Activated CD4-positive, alpha-beta T cell treated with anti-CD3 and anti-CD28 coated beads, Interleukin-10, Interleukin-2, amounts not matched to agents 100 ng/mL and 50 ng/mL, durations not matched to agents 16 hours and 8 hours (primary cell): Measurements from ENCODE around the gene PTTG1IP.

Source experiments
- DNase-seq: peaks from one replicate; pipeline ENCODE4 v3.0.0-alpha.2; 2020

Gene PTTG1IP

DNA sequence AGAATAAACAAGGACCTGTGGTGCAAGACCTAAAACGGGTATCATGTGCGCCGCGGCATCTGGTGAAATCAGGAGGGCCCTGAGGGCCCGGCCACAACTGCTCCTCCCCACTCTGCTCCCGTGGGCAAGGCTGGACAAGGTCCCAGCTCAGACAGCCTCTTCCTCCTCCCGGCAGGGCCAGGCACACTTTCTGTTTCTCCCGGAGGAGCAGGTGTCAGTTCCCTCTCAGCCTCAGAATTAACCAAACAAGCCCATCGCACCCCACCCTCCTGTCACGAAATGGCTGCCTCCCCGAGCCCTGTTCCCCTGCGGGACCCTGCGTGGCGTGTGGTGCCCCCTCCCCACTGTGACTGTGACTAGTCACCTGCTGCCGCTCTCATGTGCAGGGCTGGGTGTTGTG lies 15.2 kb downstream of the PTTG1IP start:
- DNase-seq, result no peak

DNA sequence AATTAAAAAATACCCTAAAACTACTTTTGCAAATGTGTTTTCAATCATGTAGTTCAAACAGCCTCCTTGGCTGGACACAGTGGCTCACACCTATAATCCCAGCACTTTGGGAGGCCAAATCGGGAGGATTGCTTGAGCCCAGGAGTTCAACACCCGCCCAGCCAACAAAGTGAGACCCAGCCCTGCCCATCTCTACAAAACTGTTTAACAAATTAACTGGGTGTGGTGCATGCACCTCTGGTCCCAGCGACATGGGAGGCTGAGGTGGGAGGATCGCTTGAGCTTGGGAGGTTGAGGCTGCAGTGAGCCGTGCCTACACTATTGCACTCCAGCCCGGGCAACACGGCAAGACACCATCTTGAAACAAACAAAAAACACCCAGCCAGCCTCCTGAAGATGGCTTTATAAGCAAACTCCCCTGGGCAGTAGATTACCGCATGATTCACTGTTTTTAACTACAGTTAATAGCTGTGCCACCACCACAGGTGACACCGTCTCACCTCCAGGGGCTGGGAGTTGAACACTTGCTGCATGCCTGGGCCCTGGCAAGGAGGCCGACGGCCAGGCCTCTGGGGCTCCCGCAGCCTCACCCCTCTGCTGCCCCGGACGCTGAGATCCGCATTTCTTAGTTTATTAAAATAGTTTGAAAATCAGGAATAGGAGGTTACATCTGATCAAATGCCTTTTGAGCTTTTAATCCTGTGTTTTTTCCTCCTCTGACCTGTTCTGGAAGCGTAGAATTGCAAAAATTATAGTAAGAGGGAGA lies 16.2 kb downstream of the PTTG1IP start:
- no peak for DNase-seq

DNA sequence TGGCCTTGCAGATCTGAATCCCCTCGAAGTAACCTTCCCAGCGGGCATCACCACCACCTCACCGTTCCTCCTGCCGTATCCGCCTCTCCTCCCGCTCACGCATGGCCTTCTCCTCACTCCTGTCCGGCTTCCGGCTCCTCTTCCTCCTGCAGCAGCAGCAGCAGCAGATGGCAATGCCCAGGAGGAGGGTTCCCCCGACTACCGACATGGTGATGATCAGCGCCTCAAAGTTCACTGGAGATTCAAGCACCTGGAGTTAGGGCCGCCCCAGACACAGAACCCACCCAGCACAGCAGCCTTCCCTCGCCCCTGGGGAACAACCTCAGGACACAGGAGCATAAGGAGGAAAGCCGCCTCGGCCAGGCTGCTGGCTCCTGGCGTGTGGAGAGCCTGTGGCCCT lies 17.4 kb downstream of the PTTG1IP start:
- no peak for DNase-seq

DNA sequence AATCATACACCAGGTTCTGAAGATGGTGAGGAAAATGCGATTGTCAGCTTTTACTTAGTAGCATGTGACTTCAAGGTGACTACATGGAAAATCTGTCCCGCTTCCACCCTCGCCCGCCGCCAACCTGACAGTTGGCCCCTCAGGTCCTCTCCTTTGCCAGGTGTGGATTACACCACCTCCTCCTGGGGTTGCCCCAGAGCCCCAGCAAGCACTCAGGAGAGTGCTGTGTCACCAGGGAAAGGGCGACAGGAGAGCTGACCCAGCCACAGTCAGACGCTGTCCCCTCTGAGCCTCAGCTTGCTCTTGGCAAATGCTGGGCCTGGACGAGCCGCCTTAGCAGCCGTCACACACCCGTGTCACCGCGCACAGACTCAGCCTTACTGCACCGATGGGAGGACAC lies 17.9 kb downstream of the PTTG1IP start:
- no peak for DNase-seq

DNA sequence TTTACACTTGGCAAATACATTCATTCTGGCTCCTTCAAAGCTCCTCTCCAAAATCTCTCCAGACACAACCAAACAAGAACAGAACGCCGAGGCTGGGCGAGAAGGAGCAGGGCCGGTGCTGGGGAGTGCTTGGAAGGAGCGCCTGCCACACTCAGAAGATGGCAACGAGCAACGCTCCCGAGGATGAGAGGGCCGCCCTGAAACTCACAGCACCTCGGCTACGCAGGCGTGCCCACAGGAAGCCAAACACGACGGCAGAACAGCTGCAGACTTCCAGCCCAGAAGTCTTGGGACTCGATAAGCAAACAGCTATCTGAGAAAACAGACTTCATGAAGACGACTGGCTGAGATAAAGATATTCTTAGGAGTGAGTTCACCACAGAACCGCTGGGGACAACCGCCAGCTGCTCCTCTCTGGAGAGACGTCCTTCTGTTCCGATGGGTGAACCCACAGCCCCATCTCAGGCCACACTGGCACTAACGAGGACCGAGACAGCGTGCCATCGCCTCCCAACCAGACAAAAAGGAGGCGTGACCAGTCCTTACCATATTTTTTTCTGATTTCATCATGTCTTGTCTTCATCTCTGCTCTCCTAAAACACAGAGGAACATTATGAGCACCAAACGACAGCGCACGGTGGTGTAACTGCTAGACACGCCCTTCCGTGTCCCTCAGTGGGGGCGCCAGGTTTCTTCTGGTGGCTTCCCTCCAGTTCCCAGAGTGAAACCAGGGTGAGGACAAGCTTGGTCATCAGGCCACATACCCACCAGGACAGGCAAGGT lies 18.6 kb downstream of the PTTG1IP start:
- DNase-seq, result no peak

DNA sequence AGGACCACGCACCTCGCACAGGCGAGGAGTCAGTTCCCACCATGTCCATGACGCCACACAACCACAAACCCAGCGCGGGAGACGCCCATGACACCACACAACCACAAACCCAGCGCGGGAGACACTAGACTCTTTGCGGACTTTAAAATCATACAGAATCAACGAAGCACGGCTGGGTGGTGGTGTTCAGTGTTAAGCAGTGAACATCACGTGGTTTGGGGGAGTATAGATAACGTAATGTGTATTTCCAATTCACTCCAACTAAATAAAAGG lies 19.2 kb downstream of the PTTG1IP start:
- no peak for DNase-seq

DNA sequence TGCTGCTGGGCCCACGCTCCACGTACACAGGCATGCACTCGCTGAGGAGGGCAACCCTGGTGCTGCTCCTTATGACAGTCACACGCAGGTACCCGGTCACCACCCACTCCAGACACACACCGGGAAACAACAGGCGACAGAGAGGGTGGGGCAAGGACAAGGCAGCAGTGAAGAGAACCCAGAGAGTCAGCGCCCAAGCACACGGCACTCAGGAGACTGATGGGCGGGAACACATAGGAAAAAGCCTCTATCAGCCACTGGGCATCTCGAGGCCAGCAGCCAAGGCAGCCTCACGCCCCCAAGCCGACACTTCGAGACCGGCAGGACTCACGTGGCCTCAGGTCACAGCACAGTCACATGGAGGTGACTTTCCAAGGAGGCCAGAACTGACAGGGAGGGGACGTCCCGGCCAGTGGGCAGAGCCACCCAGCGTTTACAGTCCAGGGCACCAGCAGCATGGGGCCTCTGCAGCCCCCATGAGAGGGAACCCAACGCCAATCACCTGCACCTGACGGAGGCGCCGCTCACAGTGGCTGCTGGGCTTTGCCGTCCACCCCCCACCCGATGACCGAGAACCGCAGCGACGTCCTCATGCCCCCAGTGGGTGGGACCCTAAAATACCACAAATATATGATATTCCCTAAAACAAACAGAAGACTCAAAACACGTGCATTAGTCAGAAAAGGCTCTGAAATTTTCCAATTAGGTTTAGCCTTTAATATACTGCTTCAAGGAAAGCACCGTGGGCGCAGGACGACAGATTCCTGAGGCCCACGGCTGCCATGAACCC lies 19.7 kb downstream of the PTTG1IP start:
- no peak for DNase-seq

DNA sequence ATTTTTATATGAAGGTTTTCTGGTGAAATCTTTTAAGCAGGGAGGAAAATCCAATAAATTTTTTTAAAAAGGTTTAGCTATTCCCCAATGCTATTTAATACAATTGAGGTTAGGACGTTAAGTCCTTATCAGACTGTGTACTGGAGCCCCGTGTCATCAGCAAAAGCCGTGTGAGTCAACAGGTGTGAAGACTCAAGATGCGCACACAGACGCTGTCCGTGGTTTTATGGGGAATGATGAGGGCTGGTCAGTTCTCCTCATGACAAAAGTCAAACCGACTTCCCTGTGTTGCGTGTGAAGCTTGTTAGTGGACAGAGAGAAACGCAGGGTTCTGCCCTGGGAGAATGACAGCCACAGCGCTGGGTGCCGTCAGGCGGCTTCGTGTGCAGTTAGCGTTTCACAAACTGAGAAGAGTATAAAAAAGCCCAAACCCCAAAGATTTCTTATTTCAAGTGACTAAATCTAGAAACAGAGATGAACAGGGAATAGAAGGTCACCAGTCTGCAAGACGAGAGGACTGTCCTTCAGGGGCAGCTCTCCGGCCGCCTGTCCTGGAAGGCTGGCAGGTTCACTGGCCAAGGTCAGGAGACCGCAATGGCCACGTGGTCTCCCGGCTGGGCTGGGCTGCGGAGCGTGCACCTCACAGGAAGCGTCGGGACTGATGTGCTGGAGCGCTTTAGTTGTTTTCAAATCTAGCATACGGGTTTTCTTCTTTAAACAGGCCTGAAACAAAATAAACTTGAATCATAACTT lies 22.4 kb downstream of the PTTG1IP start:
- no peak for DNase-seq

DNA sequence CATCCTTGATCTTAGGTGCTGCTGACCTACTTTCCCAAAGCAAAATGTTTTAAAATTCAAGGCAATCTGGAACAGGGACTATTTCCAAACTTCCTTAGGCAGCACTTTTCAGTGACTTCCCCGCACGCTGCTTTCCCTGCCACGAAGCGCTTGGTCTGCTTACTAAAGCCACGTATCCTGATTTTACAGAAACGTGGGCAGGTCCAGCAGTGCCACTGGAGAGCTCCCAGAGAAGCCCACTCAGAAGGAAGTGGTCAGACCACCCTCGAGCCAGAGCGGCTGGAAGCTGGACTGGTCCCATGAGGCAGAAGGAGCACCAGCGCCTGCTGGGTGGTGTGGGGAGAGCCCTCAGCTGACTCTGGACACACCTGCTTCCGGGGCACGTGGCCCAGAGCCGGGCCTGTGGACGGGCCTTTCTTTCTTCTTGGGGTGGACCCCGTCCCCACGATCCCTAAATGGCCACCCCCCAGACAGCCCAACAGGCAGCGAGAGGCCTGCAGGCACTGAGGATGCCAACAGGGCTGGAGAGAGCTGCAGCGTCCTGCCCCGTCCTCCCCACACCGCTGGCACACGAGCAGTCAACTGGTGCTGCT lies 23.2 kb downstream of the PTTG1IP start:
- DNase-seq, result no peak

DNA sequence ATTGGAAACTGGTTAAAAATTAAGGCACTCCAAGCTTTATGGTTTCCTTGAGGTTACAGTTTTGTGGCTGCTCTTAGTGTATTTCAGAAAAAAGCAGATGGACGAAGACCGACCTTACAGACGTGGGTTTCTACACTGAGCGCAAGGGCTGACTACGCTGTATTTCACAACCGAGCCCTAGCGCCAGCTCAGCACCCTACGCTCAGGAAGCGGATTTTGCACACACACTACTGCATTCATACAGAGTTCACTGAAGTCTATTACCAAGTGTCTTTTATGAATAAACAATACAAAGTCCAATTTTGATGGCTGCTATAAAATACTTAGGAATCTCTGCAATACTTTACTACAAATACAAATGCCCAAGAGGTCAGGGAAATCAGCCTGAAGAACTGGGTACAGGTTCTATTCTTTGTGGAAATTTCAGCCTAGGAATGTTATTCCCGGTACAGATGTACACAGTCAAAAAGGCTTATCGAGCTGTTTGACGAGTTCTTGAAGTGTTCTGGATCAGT lies 23.8 kb downstream of the PTTG1IP start:
- DNase-seq, result no peak

DNA sequence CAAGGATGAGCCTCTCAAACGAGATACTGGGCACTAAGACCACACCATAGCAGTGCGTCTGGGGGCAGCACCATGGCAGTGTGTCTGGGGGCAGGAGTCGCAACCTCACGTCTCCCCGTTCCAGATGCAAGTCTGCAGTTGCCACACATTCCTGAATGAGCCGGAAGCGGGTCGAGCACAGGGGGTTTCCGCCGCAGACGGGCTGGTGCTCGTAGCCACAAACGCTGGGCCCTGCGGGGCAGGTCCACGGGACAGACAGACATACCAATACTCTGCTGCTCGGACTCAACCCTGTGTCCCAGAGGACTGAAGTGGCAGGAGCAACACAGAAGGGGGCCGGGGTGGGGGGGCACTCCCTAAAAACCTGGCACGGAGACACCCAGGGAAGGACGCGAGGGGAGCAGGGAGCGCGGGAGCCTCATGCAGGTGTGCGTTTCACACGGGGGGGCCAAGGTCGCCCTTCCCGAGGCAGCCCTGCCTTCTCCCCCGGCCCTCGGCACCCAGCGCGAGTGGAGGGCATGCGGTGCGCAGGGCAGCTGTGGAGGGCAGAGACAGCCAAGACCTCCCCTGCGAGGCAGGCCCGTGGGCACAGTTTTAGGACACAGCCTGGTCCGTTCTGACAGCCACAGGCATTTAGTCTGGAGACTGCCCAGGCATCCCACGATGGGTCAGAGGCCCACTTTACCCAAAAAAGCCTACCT lies 24.5 kb downstream of the PTTG1IP start:
- no peak for DNase-seq

DNA sequence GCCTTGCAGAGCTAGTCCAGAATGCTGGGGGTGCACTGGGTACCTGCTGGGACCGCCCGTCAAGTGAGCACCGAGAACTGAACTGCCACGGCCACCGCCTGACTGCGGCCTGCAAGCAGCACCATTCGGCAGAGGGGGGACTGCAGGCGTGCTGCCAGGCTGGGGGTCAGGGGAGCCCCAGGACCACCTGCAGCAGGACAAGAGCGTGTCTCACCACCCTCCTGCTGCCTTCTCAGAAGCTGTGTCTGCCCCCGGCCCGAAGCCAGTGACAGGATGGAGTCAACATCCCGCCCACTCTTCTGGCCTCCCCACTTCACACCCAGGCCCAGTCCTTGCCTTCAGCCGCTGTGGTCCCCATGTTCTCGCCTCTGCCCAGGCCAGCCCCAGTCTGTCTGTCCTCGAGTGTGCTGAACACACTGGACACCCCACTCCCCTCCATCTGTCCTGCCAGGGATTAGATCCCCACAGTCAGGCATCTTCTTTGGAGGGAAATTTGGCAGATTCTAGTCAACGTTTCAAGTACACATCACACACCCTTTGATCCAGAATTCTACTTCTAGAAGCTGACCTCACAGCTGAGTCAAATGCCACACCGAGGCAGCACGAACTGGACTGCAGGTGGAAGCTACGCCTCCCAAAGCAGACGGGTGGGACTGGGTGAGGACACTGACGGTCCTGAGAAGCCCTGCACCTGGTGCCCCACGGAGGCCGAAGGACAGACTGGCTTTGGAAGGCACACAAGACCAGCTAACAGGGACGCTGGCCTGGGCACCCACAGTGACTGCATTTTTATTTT lies 26.0 kb downstream of the PTTG1IP start:
- no peak for DNase-seq

DNA sequence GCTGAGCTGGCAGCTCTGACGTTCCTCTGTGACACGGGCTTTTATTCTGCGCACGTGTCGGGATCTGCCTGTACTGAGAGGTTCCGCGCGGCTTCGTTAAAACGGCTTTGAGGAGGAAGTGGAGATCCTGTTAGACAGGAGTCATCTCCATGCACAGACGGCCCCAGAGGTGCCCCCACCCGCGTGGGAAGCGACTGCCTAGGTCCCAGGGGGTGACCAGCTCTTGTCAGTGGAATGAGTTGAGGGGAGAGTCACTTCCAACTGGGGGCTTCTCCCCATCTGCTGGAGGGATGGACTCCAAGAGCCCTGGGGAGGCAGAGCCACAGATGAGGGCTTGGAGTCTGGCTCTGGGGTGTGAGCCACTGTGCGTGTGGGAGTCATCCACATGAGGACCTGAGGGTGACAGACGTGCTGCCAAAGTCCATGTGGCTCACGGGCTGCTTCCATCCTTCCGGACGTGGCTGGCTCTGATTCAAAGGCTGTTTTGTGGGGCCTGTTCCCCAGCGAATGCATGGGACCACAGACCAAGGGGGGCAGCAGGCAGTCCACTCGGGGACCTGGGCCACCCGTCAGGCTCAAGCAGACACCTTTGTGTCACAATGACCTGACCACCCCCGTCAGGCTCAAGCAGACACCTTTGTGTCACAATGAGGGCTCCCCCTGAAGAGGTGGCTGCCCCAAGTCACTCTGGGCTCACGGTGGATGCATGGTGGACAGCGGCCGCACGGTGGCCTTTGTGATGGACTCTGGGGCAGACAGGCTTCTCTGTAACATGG lies 26.8 kb downstream of the PTTG1IP start:
- DNase-seq, result peak; percentile 41

DNA sequence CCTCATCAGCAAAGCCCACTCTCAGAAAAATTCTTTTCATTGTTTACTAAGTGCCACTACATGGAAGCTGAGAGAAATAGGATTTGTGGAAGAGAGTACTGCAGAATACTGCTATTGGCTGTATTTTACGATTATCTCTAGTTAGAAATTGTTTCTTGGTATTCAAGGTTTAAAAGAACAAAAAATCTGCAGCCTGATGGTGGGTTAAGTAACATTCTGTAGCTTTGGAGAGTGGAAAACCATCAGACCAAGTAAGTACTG lies 27.3 kb downstream of the PTTG1IP start:
- no peak for DNase-seq

DNA sequence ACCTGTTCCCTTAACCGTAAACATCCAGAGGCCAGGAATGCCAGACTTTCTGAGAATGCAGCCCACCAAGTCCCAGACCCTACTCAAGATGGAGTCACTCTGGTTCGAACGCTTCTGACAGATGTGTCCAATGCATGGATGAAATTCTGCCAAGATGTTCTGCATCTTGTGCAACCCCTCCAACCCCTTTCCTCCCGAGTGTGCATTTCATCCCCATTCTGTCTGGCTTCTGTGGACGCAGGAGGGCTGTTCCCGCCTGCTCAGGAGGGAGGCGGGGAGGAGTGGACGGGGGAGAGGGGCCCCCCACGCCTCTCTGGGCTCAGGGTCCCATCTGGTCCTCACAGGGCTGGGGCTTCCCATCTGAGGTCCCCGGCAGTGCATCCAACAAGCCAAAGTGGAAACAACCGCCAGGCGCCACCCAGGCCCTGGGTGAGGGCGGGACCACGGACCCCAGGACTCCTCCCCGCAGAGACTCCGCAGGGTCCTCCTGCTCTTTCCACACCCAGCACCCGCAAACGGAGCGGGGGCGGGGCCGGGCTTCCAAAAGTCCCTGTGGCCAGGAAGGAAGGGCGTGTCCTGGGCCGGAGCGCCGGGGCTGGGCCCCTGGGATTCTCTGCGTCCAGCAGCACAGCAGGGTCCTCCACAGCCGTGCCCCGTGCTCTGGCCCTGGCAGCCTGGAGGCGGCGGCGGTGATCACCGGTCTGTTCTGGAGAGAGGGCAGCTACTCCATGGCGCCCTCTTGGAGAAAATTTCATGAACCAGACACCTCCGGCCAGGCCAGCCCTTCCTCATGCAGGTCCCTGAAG lies 27.9 kb downstream of the PTTG1IP start:
- peak; percentile 69 for DNase-seq

DNA sequence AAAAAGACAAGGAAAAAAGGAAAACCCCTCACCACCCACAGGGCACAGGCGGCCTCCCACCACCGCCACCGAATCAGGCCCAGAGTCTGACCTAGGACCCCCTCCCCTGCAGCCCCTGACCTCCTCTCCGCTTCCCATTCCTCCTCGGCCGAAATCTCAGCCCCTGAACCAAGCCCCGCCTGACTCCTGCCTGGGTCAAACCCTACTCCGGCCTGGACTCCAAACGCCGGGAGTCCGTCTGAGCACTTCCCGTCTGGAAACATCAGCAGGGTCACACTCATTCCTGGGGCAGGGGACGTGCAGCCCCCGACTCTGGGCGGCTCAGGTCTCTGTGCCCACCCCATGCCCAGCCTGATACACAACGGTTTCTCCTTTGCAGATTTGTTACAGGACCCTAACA lies 29.2 kb downstream of the PTTG1IP start:
- no peak for DNase-seq

DNA sequence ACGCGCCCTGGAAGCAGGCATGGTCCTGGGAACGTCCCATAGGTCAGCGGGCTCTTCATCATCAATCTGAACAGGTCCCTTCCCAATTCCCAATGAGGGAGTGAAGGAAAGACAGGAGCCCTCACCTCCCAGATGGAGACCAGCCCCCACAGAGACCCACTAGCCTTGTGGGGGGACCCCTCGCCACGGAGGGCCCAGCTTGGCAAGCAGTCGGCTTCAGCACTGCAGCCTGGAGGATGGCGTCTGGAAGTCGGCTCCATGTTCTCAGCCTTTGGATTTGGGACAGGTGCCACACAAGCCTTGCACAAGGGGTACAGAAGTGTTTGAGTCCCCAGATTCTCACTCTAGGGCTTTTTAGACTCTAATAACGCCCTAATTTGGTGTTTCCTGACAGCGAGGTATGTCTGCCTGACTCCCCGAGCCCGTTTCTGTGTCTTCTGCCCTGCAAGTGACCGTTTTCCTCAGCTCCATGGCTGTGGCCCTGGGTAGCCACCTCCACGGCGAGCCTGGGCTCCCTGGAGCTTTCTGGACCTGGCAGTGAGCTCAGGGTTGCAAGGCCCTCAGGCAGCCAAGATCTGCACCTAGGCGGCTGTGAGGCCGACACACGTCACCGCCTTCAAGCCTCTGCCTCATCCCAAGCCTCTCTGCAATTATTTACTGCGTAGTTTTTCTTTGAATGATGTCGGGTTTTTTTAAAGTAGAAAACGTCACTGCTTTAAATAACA lies 30.6 kb downstream of the PTTG1IP start:
- DNase-seq, result no peak

DNA sequence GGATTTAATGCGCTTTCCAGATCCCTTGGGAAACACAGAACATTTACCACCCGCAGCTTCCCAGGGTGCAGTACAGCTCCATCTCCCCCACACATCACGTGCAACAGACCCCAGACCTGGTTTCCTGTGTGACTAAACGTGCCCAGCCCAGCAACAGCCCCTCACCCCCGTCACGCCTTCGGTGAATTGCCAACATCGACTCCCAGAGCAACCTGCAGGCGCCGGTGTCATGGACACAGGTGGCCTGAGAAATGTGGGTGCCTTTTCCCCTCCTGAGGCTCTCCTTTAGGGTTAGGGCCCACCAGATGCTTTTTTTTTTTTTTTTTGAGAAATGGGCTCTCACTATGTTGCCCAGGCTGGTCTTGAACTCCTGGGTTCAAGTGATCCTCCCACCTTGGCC lies 31.4 kb downstream of the PTTG1IP start:
- DNase-seq, result no peak

DNA sequence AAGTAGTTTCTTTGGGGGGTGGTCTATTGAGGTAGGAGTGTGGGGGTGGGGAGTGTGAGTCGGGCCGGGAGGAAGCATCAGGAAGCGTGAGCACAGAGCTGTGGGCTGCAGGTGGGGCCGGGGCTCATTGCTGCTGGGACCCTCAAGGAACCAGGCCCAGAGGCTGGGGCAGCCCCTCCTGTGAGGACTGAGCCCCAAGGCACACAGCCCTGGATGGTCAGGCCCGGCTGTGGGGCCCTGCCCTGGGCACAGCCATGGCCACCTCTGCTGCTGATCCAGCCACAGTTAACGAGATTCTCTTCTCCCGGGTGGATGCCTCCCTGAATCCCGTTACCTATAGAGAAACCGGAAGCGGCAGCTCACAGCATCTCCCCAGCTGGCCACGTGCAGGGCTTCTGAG lies 32.7 kb downstream of the PTTG1IP start:
- no peak for DNase-seq
